ENCODE results near the gene SRRM2. TPM values are rescaled to one million over a fixed set of nuclear protein-coding genes. Genes with fewer than 3 reads are reported as not detected.
A peak's percentile ranks its signal among the peaks of the same experiment; 100 is the strongest.

Gene SRRM2
- total and polyA plus RNA-seq, 9 of the 15 experiments (the other 6 are each of a cell fraction or from before 2014, with no cell fraction given): 26.7 to 563 (median 81.1) TPM

DNA sequence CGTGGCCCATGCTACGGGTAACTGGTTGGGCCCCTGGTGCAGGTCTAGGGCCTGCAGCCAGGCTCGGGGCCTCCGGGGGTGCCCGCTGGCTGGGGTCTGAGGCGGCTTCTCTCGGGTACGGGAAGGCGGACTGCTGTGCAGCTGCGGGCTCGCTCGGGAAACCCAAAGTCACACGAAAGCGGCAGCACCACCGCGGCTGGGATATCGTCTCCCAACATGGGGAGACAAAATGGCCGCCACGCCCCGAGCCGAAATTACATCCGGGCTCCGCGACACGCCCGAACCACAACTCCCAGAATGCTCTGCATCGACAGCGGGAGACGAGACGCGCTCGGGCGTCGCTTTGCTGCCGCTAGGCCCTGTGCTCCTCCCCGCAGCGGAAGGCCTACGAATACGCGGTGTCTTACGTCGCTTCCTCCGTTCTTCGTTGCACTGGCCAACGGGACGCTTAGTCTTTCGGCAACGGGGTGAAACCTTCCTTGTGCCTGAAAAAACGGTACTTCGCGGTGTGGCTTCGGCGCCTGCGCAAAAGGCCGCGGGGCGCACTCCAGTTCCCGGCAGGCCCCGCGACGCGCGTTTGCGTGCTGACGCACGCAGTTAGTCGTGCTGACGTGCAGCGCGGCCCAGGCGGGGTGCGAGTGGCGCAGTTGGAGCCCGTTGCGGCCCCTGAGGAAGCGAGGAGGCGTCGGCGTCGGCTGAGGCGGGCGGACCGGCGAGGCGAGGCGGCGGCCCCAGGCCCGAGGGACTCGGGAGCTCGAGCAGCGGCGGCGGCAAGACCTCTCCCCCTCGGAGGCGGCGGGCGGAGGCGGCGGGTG lies at the start of gene SRRM2 (continued):
- TF ChIP-seq, protein P1, sequence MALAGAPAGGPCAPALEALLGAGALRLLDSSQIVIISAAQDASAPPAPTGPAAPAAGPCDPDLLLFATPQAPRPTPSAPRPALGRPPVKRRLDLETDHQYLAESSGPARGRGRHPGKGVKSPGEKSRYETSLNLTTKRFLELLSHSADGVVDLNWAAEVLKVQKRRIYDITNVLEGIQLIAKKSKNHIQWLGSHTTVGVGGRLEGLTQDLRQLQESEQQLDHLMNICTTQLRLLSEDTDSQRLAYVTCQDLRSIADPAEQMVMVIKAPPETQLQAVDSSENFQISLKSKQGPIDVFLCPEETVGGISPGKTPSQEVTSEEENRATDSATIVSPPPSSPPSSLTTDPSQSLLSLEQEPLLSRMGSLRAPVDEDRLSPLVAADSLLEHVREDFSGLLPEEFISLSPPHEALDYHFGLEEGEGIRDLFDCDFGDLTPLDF (CRISPR knock-in tag; IDR thresholded peaks at IDR 0.05): peak; percentile 73
- TF ChIP-seq TSC22D4 (tag; IDR thresholded peaks at IDR 0.05) (no peak), EP400 (IDR thresholded peaks at IDR 0.05) (peak; percentile 99), SMAD4 (CRISPR knock-in tag; conservative IDR thresholded peaks at IDR 0.05) (peak; percentile 82), ZNF699 (CRISPR knock-in tag; IDR thresholded peaks at IDR 0.05; ENCODE audit: insufficient replicate concordance) (no peak), RNF2 (IDR thresholded peaks at IDR 0.05) (peak; percentile 75; the same call in 1 of the 2 replicates), RBM25 (IDR thresholded peaks at IDR 0.05; ENCODE audit: low read depth, low read length, severe bottlenecking) (peak; percentile 57), NR2C1 (IDR thresholded peaks at IDR 0.05) (peak; percentile 70), NR2C1 (tag; IDR thresholded peaks at IDR 0.05) (peak; percentile 83), KAT7 (CRISPR knock-in tag; IDR thresholded peaks at IDR 0.05; ENCODE audit: borderline replicate concordance) (no peak), ZNF507 (tag; conservative IDR thresholded peaks at IDR 0.05) (no peak), ZNF668 (CRISPR knock-in tag; IDR thresholded peaks at IDR 0.05) (peak; percentile 41; the same call in 1 of the 2 replicates), RBM34 (IDR thresholded peaks at IDR 0.05; ENCODE audit: borderline replicate concordance, insufficient read depth, low read length) (0 out of 2 replicates have a peak, but pooled peaks have one; percentile 36), HLTF (IDR thresholded peaks at IDR 0.05) (peak; percentile 19; the same call in 1 of the 2 replicates), SNIP1 (IDR thresholded peaks at IDR 0.05; ENCODE audit: low read depth) (no peak), ZNF175 (CRISPR knock-in tag; IDR thresholded peaks at IDR 0.05; ENCODE audit: low read depth) (peak; percentile 84), JUN (IDR thresholded peaks at IDR 0.05; ENCODE audit: borderline replicate concordance, low read depth, low read length) (no peak), JUN (CRISPR knock-in tag; IDR thresholded peaks at IDR 0.05; ENCODE audit: borderline replicate concordance) (peak; percentile 69; the same call in 1 of the 2 replicates), YY1 (IDR thresholded peaks at IDR 0.05; ENCODE audit: borderline replicate concordance in 1 of 3, control insufficient read depth in 1 of 3, extremely low read depth in 1 of 3, insufficient read depth in 3 of 3, insufficient read length in 1 of 3, insufficient replicate concordance in 2 of 3, low read depth in 1 of 3, low read length in 2 of 3) (peak; percentile 95 to 99 (median 96)), FOXJ3 (CRISPR knock-in tag; IDR thresholded peaks at IDR 0.05) (no peak)
- TF ChIP-seq, protein P2, sequence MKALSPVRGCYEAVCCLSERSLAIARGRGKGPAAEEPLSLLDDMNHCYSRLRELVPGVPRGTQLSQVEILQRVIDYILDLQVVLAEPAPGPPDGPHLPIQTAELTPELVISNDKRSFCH (CRISPR knock-in tag; IDR thresholded peaks at IDR 0.05): no peak
- TF ChIP-seq, protein P2 (tag; IDR thresholded peaks at IDR 0.05): peak; percentile 66; the same call in 1 of the 2 replicates
- TF ChIP-seq, protein P3, sequence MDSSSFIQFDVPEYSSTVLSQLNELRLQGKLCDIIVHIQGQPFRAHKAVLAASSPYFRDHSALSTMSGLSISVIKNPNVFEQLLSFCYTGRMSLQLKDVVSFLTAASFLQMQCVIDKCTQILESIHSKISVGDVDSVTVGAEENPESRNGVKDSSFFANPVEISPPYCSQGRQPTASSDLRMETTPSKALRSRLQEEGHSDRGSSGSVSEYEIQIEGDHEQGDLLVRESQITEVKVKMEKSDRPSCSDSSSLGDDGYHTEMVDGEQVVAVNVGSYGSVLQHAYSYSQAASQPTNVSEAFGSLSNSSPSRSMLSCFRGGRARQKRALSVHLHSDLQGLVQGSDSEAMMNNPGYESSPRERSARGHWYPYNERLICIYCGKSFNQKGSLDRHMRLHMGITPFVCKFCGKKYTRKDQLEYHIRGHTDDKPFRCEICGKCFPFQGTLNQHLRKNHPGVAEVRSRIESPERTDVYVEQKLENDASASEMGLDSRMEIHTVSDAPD (CRISPR knock-in tag; IDR thresholded peaks at IDR 0.05): no peak
